Activated CD4-positive, alpha-beta T cell treated with anti-CD3 and anti-CD28 coated beads, Interleukin-2, amount 50 U/mL, for 48 hours (primary cell): ENCODE results near the gene C1orf56.

ENCODE experiments used
- DNase-seq, 2 experiments: peaks; one replicate each; pipeline ENCODE4 v3.0.0-alpha.2; 2020

Gene C1orf56

DNA sequence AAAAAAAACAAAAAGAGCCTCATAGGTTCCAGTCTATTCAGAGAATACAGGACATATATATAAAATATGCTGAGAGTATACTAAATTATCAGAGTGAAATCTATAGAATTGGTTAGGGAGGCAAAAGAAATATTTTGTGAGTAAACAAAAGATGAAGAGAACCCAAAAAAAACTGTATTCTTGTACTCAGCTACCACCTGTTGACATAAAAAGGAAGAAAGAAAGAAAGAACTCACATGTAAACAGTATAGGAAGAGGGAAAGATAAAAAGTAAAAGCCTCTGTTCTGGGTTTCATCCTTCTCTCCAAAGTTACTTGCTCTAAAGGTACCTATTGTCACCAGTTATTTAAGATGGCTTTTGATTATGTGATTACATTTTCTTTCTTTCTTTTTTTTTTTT lies 21.1 kb upstream of the C1orf56 start:
- DNase-seq, result no peak

DNA sequence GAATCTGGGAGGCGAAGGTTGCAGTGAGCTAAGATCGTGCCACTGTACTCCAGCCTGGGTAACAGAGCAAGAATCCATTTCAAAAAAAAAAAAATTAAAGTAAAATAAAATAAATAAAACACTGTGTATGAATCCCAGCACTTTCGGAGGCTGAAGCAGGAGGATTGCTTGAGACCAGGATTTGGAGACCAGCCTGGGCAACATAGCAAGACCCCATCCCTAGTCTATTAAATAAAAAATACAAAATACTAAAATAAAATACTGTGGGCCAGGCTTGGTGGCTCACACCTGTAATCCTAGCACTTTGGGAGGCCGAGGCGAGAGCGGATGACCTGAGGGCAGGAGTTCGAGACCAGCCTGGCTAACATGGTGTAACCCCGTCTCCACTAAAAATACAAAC lies 15.4 kb upstream of the C1orf56 start:
- DNase-seq, result no peak

DNA sequence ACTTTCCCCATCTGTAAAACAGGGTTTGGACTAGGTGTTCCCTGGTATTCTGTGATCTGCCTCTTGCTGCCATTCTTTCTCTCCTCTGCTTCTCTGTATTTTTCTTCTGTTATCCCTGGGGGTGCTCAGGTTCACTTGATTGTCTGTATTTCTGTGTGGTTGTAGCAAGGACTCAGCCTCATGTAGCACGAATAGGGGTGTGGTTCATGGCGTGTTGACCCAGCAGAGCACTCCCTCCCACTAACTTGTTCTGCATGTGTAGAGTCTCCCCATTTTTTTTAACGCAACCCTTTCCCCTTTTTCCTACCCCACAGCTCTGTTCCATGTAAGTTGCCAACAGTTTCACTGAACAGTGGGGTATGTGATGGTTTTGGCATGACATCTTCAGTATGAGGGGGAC lies 12.4 kb upstream of the C1orf56 start:
- no peak for DNase-seq

DNA sequence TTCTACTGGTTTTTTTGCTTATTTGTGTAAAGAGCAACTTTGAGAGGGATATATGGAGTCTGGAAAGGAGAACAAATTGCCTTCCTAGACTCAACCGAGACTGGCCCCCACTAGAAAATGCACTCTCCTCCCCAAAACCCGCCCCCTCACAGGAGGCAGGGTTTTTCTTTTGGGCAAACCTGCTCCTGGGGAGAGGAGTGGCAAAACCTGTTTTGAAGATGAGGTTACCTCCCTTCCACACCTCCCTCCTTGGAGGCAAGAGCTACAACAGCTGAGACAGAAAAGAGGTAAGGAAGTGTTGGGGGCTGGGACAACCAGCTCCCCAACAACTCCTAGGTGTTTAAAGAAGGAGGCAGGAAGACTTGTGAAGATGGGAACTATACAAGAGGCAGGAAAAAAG lies 11.2 kb upstream of the C1orf56 start, which contains the start of gene BNIPL:
TSS of gene BNIPL (plus strand) at position 231 of the 400 bp plus-strand sequence. CDS start at position 371, 140 bp downstream.
- no peak for DNase-seq

DNA sequence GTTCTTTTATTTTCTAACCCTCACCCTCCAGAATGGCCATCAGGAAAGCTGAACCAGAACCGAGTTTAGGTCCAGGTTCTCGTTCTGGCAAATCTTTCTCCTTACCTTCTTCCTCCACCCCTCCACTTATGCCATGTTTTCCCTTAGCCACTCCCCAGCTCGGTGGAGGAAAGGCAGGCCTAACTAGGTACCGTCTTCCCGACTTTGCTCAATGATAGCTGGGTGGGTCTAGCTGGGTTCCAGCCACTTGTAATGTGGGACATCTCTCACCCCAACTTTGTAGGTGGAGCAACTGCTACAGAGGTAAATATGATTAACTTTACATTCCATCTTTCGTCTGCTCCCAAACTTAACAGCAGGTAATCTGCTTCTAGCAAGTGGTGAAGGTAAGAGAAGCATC lies 10.5 kb upstream of the C1orf56 start:
- DNase-seq, result no peak

DNA sequence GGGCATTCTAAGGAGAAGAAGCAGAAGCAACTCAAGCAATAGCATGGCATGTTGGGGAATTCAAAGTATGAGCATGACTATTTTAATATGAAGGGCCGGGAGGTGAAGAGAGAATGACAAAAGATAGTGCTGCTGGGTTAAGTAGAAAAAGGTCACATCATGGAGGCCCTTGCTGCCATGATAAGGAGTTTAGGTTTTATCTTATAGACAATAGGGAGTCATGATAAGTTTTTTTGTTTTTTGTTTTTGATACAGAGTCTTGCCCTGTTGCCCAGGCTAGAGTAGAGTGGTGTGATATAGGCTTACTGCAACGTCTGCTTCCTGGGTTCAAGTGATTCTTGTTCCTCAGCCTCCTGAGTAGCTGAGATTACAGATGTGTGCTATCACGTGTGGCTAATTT lies 8.0 kb upstream of the C1orf56 start:
- no peak for DNase-seq

DNA sequence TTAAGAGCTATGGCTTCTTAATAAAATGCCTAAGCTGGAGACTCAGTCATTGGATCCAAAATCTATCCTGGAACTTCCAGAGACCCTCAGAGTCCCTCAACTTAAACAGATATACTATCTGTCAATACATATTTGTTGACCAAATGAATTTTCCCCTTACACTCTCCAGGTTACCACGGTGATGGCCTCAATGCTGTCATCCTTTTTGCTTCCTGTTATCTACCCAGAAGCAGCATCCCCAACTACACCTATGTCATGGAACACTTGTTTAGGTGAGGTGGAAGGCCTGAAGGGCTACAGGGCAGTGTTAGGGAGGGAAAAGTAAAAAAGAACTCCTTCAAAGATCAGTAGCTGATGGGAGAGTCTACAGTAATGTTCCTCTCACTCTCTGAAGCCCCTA lies 4.4 kb upstream of the C1orf56 start:
- DNase-seq, result no peak

DNA sequence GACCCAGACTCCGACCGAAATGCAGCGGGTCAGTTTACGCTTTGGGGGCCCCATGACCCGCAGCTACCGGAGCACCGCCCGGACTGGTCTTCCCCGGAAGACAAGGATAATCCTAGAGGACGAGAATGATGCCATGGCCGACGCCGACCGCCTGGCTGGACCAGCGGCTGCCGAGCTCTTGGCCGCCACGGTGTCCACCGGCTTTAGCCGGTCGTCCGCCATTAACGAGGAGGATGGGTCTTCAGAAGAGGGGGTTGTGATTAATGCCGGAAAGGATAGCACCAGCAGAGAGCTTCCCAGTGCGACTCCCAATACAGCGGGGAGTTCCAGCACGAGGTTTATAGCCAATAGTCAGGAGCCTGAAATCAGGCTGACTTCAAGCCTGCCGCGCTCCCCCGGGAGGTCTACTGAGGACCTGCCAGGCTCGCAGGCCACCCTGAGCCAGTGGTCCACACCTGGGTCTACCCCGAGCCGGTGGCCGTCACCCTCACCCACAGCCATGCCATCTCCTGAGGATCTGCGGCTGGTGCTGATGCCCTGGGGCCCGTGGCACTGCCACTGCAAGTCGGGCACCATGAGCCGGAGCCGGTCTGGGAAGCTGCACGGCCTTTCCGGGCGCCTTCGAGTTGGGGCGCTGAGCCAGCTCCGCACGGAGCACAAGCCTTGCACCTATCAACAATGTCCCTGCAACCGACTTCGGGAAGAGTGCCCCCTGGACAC lies 534 bp downstream of the C1orf56 start:
- DNase-seq, result peak; percentile 59 to 71

DNA sequence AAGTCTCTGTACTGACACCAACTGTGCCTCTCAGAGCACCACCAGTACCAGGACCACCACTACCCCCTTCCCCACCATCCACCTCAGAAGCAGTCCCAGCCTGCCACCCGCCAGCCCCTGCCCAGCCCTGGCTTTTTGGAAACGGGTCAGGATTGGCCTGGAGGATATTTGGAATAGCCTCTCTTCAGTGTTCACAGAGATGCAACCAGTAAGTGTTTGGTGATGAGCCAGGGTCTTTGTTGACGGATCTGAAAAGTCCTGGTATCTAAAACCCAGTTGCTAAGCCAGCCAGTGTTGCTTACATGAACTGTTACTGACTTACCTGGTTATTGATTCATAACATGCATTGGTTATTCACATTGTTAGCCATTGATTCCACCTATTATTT lies 1.1 kb downstream of the C1orf56 start:
- DNase-seq, result no peak

DNA sequence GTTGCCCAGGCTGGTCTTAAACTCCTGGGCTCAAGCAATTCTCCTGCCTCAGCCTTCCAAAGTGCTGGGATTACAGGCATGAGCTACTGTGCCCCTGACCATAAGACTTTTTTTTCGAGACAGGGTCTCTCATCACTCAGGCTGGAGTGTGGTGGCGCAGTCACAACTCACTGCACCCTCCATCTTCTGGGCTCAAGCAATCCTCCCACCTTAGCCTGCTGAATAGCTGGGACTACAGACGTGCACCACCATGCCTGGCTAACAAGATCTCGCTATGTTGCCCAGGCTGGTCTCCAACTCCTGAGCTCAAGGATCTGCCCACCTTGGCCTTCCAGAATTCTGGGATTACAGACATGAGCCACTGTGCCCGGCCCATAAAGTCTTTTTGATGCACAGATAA lies 1.9 kb downstream of the C1orf56 start:
- DNase-seq, result no peak

DNA sequence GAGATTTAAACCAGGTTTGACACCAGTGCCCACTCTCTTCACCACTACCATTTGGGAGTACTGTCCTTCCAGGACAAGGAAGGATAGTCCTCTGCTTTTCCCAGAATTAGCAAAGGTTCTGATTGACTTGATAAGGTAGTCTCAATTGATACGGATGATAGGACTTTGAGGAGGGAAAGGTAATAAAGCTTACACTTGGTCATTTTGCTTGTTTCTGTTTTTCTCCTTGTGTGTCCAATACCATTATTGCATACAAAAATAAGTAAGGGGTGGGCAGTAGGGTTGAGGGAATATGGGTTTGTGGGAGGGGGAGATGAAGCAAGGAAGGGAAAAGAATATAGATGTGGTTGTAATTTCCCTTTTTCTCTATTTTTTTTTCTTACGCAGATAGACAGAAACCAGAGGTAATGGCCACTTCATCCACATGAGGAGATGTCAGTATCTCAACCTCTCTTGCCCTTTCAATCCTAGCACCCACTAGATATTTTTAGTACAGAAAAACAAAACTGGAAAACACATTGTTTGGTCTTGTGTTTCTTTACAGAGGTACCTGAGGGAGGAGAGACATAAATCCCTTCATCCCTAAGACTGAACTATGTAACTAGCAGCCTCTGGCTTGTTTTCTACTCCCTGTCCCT lies 2.6 kb downstream of the C1orf56 start:
- no peak for DNase-seq

DNA sequence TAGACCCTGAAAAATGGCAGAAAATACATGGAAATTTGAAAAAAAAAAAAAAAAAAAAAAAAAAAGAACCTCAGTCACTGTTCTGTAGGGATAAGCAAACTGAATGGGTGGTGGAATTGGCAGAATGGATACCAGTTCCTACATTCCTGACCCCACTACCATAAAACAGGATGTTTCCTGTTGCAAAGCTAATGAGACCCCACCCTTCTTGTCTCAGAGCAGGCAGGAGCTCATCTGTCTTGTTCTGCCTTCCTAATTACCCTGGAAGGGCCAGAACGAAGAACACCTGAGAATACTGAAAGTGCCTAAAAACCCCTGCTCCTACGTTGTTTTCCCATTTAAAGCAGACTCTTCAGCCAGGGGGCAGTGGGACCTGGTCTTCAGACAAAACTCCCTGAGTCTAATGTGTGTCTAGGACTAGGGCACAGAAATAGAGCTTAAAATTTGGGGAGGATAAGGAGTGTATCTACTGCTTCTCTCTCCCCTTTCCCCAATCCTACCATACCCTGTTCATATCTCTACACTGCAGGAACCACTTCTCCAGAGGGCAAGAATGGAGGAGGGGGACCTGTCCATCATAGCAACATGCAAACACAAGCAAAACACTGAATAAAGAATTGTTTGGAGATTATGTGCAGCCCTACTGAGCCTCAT lies 3.9 kb downstream of the C1orf56 start:
- DNase-seq, result no peak

DNA sequence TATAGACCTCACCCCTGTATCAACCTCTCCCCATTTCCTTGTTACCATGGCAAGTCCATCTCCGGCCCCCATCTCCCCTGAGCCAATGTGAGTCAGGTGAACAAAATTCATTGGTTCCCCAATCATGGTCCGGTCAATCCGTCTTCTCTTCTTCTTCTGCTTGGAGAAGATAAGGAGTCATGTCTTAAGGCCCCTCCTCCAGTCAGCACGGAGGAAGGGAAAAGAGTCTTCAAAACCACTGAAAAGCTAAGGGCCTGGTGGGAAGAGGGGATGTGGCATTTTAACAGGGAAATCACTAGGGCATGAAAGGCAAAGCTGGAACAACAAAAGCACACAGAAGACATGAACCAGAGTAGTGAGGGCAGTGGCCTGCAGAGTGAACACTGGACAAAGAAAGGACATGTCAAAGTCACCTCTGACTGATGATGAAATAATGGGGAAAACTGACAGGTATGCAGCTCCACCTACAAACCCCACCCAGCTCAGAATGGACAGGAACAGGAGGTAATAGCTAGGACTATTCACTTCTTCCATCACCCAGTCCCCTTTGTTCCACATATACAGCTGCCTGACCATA lies 7.5 kb downstream of the C1orf56 start:
- no peak for DNase-seq

DNA sequence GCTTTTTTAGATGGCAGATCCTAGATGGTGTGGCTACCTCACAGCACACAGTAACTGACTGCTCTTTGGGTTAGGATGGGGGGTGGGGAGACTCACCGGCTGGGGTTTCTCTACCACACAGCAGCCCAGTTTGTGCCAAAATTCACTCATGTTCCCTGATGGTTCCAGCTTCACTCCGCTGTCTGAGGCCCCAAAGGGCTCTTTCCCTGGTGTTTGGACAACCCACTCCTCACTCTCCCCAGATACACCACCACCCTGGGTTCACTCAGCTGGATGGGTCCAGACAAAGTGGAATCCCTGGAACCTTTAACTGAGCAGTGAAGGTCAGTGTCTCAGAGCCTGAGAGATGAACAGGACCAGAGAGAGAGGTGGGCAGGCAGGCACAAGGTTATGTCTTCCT lies 8.0 kb downstream of the C1orf56 start:
- no peak for DNase-seq

DNA sequence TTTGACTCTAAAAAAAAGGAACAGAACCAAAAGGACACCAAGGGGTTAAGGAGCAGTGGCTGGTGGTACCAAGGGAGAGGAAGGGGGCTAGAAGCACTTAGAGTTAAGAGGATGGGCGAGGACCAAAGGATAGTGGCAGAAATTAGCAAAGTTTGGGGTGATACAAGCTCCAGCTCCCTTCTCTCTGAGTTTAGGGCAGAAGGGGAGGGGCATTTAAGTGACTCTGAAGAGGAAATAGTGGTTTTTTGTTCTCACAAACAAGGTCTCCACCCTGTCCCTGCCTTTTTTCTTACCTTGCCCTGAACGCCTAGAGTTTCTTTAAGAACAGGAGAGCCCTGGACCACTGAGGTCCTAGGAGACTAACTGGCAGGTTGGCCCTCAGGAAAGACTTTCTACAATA lies 8.6 kb downstream of the C1orf56 start:
- no peak for DNase-seq

DNA sequence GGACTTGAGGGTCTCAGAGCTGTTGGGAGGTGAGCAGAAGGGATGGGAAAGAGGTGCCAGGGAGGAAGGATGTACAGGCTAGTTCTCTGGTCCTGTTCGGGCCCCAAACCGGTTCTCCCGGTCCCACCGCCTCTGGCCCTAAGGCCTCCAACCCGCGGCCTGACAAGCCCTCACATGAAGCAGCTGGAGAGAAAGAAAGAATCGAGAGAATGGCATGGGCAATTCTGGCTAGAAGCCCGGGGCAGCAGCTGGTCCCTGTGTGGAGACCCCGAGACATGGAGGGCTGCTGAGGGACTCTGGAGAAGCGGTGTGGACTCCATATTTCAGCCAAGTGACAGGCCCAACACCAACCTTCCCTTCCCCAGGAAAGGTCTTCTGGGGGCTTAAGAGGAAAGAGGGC lies 11.1 kb downstream of the C1orf56 start:
- DNase-seq, result no peak

DNA sequence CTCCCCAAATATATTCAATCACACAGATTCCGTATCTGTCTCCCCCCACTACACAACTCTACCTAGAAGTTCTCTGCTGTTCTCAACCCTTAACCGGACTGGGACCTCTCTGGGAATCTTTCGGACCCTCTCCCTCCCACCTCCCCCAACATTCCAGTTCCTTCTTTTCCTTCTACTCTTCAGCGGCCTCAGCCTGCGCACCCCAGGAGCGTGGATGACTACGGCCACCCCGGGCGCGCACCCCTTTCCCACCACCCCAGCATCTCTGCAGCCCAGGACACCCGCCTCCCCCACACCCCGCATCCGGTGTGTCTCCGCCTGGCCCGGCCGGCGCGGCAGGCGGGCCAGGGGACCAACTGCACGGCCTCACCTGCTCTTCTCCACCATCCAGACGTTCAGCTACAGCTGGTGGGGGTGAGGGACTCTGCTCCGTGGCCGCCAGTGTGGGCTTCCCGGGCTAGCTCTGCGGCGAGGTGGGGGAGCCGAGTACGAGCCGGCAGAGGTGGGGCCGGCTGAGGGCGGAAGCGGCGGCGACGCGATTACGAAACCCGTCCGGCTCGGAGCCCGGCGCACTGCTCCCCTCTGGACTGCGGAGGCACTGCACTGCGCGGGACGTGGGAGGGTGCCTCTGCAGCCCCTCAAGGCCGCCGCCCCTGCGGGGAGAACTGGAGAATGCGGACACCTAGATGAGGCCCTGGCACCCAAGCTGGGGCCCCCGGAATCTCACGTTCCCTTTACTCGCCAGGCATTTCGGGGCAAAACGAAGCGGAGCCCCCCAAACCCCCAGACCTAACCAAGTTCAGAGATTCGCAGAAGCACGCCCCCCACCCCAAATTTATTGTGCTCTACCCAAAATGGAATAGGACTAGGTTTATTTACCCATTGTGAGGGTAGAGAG lies 11.8 kb downstream of the C1orf56 start, which contains the start of gene CDC42SE1:
TSS of gene CDC42SE1 (minus strand) at position 514 of the 898 bp plus-strand sequence. CDS start 3,892 bp downstream, outside the sequence.
- DNase-seq, result peak; percentile 81 to 85

DNA sequence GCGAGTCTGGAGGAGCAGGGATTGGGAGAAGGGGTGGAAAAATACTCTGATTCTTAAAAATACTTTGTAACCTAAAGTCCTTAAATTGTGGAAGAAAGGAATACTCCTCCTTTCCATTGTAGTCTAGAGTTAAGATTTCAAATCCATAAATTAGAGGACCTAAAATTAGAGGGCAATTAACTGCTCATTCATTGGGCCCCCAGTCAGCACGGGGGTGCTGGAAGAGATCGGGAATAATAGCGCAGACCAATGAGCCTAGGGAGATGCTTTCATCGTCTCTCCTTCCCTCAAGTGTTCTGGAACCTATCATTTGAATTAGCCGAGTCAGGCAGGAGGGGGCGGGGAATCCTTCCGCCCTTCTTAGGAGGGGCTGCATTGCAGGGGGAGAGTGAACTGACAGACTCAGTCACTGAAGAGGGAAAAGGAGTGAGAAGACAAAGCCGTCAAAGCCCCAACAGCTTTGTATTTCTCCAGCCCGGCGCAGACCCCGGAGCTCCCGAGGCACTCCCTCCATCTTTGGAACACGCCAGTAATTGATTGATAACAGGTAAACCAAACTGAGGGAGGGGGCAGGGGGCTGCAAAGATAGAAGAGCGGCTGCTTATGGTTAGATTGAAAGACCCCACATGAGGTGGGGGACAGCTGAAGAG lies 12.6 kb downstream of the C1orf56 start, which contains the start of gene MLLT11:
TSS of gene MLLT11 (plus strand) at position 391 of the 650 bp plus-strand sequence. CDS start 6,828 bp downstream, outside the sequence.
- peak in 1 of 2 experiments; percentile 35 for DNase-seq

DNA sequence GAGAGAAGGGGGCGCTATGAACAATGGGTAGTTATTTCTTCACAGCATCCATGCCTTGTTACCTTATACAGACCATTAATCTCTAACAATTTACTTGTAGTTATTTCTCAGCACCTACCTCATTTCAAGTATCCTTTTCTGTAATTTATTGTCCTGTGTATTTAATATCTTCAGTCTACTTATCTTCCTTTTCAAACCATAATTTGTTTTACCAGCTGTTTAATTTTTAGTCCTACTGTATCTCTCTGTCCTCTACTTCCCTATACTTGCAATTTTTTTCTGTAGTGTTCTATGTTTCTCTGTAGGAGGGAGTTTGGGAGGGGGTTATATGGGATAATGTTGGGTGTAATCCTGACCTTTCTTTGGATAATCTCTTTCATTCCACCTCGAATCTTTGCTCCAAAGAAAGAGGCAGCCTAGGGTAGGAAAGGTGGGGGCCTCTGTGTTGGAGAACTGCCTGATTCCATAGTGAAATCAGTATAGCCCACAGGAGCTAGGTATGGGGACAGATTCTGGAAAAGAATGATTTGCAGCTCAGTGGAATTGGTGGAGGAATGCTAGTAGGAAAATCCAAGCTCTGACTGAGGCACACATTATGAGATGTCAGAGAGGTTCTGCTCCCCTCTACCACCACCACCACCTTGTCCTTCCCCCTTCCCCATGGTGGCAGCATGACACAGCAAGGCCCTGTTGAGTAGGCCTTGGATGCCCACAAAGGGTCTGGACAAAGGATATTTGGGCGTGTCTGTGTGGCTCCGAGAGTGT lies 13.3 kb downstream of the C1orf56 start:
- DNase-seq, result peak in 1 of 2 experiments; percentile 8

DNA sequence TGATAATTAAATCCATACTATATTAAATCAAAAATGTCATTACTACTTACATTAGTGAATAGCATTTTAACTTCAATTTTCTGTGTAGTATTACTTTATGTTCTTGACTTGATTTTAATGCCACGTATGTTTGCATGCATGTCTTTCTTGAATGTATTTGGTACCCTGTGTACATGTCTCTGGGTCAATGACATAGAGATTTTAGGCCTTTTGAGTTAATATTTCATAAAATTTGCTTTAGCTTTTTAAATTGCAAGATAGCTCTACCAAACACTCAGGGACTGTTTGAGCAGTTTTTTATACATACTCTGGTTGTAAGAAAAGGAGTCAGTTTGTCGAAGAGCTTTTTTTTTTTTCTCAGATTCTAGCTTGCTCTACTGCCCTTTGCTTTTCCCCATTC lies 14.2 kb downstream of the C1orf56 start:
- no peak for DNase-seq
